ENCODE data around the gene IL34.

Gene IL34

DNA sequence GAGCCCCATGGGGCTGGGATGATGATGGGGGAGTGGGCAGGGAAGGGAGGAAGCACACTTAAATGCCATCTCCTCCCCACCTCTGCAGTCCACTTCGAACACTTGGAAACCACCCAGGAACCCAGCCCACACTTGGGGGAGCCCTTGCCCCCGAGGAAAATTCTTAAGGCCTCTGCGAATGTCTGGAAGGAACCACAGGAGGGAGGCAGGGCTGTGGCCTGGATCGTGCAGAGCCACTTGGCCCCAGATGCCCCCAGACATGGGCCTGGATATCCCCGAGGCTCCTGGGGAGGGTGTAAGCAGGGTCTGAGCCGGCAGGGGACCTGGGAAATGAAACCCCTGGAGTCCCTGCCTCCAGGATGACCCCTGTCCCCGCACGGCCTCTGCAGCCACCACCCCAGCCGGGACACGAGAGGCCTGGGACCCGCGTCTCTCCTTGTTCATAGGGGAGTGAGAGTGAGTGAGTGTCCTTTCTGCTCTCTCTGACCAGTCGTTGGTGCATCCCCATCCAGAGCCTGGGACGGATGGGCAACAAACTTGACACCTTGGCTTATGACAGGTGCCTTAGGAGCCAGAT lies 51.3 kb downstream of the IL34 start:
- no peak overlapping the region for H3K9ac ChIP-seq (ENCODE audit: low read depth, low read length)
- H3K9me3 ChIP-seq (ENCODE audit: control insufficient read depth, insufficient read depth, low read length), result no peaks in the 10 kb centered on the region
- H3K27me3 ChIP-seq (ENCODE audit: control insufficient read depth, insufficient read depth, low read length), result no peaks in the 10 kb centered on the region
- H3K36me3 ChIP-seq (ENCODE audit: control insufficient read depth, insufficient read depth, low read length), result peaks cover 19% of the 10 kb centered on the region
- peaks cover 8% of the 10 kb centered on the region for H3K4me1 ChIP-seq (ENCODE audit: control insufficient read depth, insufficient read depth, low read length)
- H3K4me3 ChIP-seq (ENCODE audit: low read depth, low read length), result no peak overlapping the region

DNA sequence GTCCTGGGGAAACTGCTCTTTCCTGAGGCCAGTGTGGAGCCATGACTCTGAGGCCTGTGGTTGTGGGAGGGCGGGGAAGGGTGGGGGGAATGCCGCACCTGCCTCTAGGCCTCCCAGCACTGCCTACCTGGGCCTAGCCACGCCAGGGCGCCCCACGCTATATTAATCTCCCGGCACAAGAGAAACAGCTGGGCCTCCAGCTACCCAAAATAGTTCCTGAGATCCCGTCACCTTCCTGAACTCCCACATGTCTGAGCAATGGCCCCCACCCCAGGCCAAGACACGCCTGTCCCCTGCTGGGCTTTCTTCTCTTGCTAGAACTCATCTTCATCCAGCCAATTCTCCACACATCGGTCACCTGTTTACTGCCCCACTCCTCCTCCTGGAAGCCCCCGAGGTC lies 52.5 kb downstream of the IL34 start:
- H3K4me3 ChIP-seq (ENCODE audit: low read depth, low read length), result no peak overlapping the region
- peaks cover 8% of the 10 kb centered on the region for H3K4me1 ChIP-seq (ENCODE audit: control insufficient read depth, insufficient read depth, low read length)
- no peaks in the 10 kb centered on the region for H3K27me3 ChIP-seq (ENCODE audit: control insufficient read depth, insufficient read depth, low read length)
- H3K36me3 ChIP-seq (ENCODE audit: control insufficient read depth, insufficient read depth, low read length), result peaks cover 19% of the 10 kb centered on the region
- no peak overlapping the region for H3K9ac ChIP-seq (ENCODE audit: low read depth, low read length)
- no peaks in the 10 kb centered on the region for H3K9me3 ChIP-seq (ENCODE audit: control insufficient read depth, insufficient read depth, low read length)

DNA sequence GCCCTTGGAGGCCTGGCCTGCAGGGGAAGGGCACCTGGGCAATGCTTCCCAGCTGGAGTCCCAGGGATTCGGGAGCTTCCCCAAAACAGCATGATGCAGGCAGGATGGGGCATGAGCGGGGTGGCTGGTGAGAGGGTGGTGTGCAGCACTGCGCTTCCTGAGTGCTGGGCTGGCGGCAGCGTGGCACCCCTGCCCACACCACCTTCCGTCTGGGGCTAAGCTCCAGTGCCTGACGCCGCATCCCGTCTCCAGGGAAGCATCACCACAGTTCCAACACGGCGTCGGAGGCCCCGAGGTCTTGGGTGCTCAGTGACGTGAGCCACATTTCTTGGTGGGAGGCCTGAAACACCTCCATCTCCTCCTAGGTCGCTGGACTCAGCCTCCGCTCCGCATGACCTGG lies 53.3 kb downstream of the IL34 start:
- Histone ChIP-seq H3K9ac (ENCODE audit: low read depth, low read length) (no peak overlapping the region), H3K4me1 (ENCODE audit: control insufficient read depth, insufficient read depth, low read length) (peaks cover 6% of the 10 kb centered on the region), H3K27me3 (ENCODE audit: control insufficient read depth, insufficient read depth, low read length) (no peaks in the 10 kb centered on the region), H3K4me3 (ENCODE audit: low read depth, low read length) (no peak overlapping the region), H3K9me3 (ENCODE audit: control insufficient read depth, insufficient read depth, low read length) (no peaks in the 10 kb centered on the region), H3K36me3 (ENCODE audit: control insufficient read depth, insufficient read depth, low read length) (peaks cover 17% of the 10 kb centered on the region)

DNA sequence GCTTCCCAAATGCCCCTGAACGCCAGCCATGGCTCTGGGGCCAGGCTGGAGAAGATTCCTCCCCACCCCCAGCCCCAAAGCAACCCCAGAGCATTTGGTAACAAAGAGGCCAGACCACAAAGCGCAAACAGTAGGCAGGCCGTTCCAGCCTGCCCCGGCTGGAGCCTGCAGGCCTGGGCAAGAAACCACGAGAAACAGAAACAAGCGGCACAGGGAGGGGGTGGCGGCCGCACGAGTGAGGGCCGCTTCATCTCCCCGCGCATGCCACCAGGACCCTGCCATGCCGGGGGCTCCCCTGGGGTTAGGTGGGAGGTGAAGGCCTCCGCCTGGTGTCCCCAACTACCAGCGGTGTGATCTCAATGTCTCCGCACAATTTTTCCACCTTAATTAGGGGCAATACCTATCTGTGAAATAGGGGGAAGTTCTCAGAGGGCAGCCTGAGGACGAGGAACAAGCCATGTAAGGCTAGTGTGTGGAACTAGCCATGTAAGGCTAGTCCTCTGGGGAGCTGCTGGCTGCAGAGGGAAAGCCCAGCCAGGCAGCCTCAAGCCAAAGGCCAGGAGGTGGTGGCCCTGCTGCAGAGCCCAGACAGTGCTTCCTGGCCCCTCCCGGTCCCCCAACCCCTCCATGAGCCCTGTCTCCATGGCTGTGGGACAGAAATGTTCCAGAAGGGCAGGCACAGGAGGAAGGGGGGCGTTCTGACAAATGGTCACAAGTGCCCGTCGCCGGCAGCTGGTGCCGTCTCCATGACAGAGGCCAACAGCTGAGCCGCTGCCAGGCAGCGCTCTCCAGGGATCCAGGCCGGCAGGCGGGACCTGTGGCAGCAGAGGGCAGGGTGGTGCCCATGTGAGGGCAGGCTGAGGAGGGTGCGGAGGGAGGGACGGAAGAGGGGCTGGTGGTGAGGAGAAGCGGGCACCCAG lies 54.0 kb downstream of the IL34 start:
- Histone ChIP-seq H3K27me3 (ENCODE audit: control insufficient read depth, insufficient read depth, low read length) (no peaks in the 10 kb centered on the region), H3K4me1 (ENCODE audit: control insufficient read depth, insufficient read depth, low read length) (peaks cover 4% of the 10 kb centered on the region), H3K9me3 (ENCODE audit: control insufficient read depth, insufficient read depth, low read length) (no peaks in the 10 kb centered on the region), H3K36me3 (ENCODE audit: control insufficient read depth, insufficient read depth, low read length) (peaks cover 17% of the 10 kb centered on the region), H3K9ac (ENCODE audit: low read depth, low read length) (no peak overlapping the region), H3K4me3 (ENCODE audit: low read depth, low read length) (no peak overlapping the region)

DNA sequence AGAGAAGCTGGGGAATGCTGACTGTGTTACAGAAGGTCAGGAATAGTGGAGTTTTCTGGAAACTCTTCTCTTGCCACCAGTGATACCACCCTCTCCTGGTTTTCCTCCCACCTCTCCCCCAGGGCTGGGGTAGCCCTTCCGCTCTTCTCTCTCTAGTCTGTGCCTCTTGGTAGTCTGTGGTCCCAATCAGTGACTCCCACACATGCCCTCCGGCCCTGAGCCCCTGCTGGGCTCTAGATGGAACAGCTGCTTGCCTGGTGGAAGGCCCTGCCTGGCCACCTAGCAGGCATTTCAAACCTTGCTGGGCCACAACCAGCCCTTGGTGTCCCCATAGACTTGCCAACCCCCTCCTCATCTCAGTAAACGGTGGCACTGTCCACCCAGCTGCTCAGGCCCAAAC lies 54.7 kb downstream of the IL34 start:
- no peaks in the 10 kb centered on the region for H3K4me1 ChIP-seq (ENCODE audit: control insufficient read depth, insufficient read depth, low read length)
- no peak overlapping the region for H3K9ac ChIP-seq (ENCODE audit: low read depth, low read length)
- H3K36me3 ChIP-seq (ENCODE audit: control insufficient read depth, insufficient read depth, low read length), result peaks cover 14% of the 10 kb centered on the region
- no peak overlapping the region for H3K4me3 ChIP-seq (ENCODE audit: low read depth, low read length)
- H3K9me3 ChIP-seq (ENCODE audit: control insufficient read depth, insufficient read depth, low read length), result no peaks in the 10 kb centered on the region
- H3K27me3 ChIP-seq (ENCODE audit: control insufficient read depth, insufficient read depth, low read length), result no peaks in the 10 kb centered on the region

DNA sequence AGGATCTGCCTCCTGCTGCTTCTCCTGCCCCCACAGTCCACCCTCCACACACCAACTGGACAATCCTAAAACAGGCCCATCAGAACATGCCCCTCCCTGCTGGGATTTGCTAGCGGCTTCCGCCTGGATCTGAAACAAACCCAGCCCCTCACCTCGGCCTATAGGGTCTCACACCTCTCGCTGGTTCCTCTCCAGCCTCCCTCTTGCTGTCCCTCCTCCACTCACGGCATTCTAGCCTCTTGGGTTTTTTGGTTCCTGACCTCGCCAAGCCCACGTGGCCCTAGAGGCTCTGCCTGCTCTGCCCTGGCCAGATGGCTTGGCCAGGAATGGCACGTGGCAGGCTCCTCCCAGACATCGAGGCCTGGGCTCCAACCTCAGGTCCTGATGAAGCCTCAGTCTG lies 55.2 kb downstream of the IL34 start:
- Histone ChIP-seq H3K4me3 (ENCODE audit: low read depth, low read length) (no peak overlapping the region), H3K4me1 (ENCODE audit: control insufficient read depth, insufficient read depth, low read length) (no peaks in the 10 kb centered on the region), H3K36me3 (ENCODE audit: control insufficient read depth, insufficient read depth, low read length) (peaks cover 14% of the 10 kb centered on the region), H3K9ac (ENCODE audit: low read depth, low read length) (no peak overlapping the region), H3K27me3 (ENCODE audit: control insufficient read depth, insufficient read depth, low read length) (no peaks in the 10 kb centered on the region), H3K9me3 (ENCODE audit: control insufficient read depth, insufficient read depth, low read length) (no peaks in the 10 kb centered on the region)

DNA sequence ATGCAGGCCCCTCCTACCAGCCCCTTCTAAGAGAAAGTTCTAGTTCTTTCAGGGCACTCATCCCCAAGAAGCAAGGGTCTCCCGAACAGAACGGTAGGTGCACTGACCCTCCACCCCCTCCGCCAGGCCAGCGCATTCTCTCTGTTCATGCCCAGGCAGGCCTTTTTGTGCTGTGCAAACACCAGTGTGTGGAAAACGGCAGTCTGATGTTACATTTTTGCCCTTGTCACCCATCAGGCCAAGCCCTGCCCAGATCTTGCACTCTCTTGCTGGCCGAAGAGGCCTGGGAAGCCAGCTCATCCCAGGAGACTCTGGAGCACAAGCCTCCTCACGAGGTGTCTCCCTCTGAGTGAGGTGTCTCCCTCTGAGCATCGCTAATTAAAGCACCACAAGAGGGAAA lies 55.6 kb downstream of the IL34 start:
- Histone ChIP-seq H3K4me3 (ENCODE audit: low read depth, low read length) (no peak overlapping the region), H3K4me1 (ENCODE audit: control insufficient read depth, insufficient read depth, low read length) (no peaks in the 10 kb centered on the region), H3K9me3 (ENCODE audit: control insufficient read depth, insufficient read depth, low read length) (no peaks in the 10 kb centered on the region), H3K27me3 (ENCODE audit: control insufficient read depth, insufficient read depth, low read length) (no peaks in the 10 kb centered on the region), H3K36me3 (ENCODE audit: control insufficient read depth, insufficient read depth, low read length) (peaks cover 14% of the 10 kb centered on the region), H3K9ac (ENCODE audit: low read depth, low read length) (no peak overlapping the region)

DNA sequence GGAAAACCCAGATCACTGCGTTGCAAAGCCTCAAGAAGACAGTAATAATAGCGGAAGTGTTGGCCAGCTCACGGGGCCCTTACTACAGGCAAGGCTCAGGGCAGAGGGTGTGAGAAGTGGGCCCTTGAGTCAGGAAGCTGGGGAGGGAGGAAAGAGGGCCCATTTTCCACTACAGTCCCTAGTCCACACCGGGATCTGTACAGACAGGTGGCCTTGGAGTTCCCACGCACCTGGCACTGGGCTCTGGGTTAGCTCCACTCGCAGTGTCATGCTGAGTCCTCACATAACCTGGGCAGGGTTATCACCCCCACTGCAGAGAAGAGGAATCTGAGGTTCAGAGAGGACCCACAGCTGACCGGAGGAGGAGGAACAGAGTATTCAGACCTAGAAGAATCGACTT lies 56.3 kb downstream of the IL34 start:
- no peak overlapping the region for H3K4me3 ChIP-seq (ENCODE audit: low read depth, low read length)

DNA sequence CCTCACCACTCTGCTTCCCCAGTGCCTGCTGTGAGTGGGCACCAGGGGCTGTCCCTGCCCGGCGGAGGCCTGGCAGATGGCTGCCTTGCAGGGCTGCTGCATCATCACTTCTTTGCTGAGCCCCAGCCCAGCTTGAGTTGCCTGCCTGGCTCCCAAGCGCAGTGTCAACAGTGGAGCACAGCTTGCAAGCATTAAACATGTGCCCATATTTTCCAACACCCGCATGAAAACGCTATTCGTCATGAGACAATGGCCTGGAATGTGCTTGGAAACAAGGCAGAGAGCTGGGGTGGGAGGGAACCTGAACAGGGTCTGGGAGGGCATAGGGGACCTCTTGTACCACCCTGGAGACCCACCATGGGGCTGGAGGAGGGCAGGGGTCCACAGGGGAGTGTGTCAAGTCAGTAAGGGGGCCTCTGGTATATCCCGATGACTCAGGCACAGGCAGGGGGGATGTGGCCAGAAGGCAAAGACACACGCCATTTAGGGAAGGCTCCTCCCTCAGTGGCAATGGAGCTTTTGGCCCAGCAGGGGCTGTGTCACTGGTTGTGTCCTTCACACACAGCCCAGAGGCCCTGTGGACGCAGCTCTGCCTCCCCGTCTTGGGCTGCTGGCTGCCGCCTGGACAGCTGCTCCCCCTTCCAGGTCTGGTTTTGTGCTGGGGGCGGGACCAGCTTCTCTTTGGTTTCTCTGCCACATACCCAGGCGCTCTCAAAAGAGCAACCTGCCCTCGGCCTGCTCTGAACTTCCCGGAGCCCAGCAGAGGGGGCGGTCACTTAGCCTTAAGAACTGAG lies 56.9 kb downstream of the IL34 start:
- Histone ChIP-seq H3K4me1 (ENCODE audit: control insufficient read depth, insufficient read depth, low read length) (no peaks in the 10 kb centered on the region), H3K9me3 (ENCODE audit: control insufficient read depth, insufficient read depth, low read length) (no peaks in the 10 kb centered on the region), H3K27me3 (ENCODE audit: control insufficient read depth, insufficient read depth, low read length) (no peaks in the 10 kb centered on the region), H3K4me3 (ENCODE audit: low read depth, low read length) (no peak overlapping the region), H3K9ac (ENCODE audit: low read depth, low read length) (no peak overlapping the region), H3K36me3 (ENCODE audit: control insufficient read depth, insufficient read depth, low read length) (peaks cover 5% of the 10 kb centered on the region)

More for the DNA sequence above, 56.3 kb downstream of the IL34 start:
- Histone ChIP-seq H3K36me3 (ENCODE audit: control insufficient read depth, insufficient read depth, low read length) (peaks cover 11% of the 10 kb centered on the region), H3K4me1 (ENCODE audit: control insufficient read depth, insufficient read depth, low read length) (no peaks in the 10 kb centered on the region), H3K27me3 (ENCODE audit: control insufficient read depth, insufficient read depth, low read length) (no peaks in the 10 kb centered on the region), H3K9ac (ENCODE audit: low read depth, low read length) (no peak overlapping the region), H3K9me3 (ENCODE audit: control insufficient read depth, insufficient read depth, low read length) (no peaks in the 10 kb centered on the region)

DNA sequence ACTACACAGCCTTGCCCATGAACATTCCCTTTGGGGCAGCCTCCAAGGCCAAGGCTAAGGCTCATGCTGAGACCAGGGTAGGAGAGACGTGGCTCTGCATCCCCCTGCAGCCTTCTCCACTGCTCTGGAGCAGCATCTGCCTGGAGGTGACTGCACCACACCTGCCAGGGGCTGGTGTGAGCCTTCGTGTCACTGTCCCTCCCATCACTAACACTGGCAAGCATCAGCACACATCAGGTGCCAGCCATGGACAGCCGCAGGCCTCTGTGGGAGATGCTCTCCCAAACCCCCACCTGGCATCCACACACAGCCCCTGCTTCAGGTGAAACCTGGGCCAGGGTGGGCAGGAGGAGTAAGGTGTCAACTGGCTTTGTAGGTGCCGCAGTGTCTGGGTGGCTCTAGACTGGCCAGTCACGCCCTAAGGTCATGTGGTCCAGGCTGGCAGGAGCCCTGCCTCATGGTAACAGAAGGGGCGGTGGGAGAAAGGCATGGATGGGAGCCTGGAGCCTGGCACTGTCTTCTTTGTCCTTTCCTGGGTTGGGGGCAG lies 57.5 kb downstream of the IL34 start:
- no peaks in the 10 kb centered on the region for H3K27me3 ChIP-seq (ENCODE audit: control insufficient read depth, insufficient read depth, low read length)
- H3K4me1 ChIP-seq (ENCODE audit: control insufficient read depth, insufficient read depth, low read length), result no peaks in the 10 kb centered on the region
- H3K9me3 ChIP-seq (ENCODE audit: control insufficient read depth, insufficient read depth, low read length), result no peaks in the 10 kb centered on the region
- H3K4me3 ChIP-seq (ENCODE audit: low read depth, low read length), result no peak overlapping the region
- no peaks in the 10 kb centered on the region for H3K36me3 ChIP-seq (ENCODE audit: control insufficient read depth, insufficient read depth, low read length)
- H3K9ac ChIP-seq (ENCODE audit: low read depth, low read length), result peak overlapping the region; percentile 32

DNA sequence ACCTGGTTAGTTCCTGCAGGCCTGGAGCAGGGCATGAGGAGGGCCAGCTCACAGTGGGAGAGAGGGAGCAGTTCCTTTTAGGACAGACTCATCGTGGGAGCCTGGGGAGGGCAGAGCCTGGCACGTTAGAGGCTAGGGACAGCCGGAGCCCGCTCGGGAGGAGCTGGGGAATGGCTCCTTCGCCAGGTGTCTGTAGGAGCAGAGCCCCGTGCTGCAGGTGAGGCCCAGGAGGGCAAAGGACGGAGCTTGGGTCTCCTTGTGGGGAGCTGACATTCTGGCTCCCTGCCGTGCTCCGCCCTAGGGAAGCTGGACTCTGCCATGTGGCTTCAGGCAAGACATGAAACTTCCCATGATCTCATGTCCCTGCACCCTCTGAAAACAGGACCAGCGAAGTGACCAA lies 58.2 kb downstream of the IL34 start:
- Histone ChIP-seq H3K9ac (ENCODE audit: low read depth, low read length) (no peak overlapping the region), H3K4me1 (ENCODE audit: control insufficient read depth, insufficient read depth, low read length) (no peaks in the 10 kb centered on the region), H3K27me3 (ENCODE audit: control insufficient read depth, insufficient read depth, low read length) (no peaks in the 10 kb centered on the region), H3K4me3 (ENCODE audit: low read depth, low read length) (no peak overlapping the region), H3K9me3 (ENCODE audit: control insufficient read depth, insufficient read depth, low read length) (no peaks in the 10 kb centered on the region), H3K36me3 (ENCODE audit: control insufficient read depth, insufficient read depth, low read length) (no peaks in the 10 kb centered on the region)

Measured in iPS-15b (cell line).